Globus pallidus (tissue), 1 donor: ENCODE results near the gene TNNT2.
A peak's percentile ranks its signal among the peaks of the same experiment; 100 is the strongest.

Experiments
- DNase-seq: peaks from one replicate; pipeline ENCODE4 v3.0.0-alpha.2; 2015; ENCODE audit warnings: low spot score

TNNT2 gene

DNA sequence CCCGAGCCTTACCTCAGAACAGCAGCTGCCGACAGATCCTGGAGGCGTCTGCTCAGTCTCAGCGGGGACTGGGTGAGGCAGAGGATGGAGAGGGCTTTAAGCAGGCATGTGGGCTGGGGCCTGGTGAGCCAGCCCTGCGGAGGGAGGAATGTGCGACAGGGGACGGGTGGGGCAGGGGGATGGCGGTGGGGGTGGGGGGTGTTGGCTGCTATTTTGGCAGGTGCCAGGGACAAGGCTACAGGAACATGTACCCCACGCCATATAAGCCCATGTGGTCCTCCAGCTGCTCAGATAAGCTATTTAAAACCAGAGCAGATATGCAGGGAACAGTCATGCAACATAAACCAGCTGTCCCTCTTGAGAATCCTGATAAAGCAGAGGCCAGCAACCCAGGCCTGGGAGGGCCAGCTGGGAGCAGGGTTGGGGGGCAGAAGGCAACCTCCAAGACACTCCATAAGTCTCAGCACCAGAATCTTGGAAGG is at the start of gene TNNT2:
Gene TNNT2 (minus strand): TSS at position 70 of the 482 bp plus-strand sequence. CDS start 4,426 bp downstream, outside the sequence.
- DNase-seq, result no peak

GRCh38 chr1:201426479-201427310 is 49.2 kb upstream of the TNNT2 start:
- DNase-seq, result no peak

DNA sequence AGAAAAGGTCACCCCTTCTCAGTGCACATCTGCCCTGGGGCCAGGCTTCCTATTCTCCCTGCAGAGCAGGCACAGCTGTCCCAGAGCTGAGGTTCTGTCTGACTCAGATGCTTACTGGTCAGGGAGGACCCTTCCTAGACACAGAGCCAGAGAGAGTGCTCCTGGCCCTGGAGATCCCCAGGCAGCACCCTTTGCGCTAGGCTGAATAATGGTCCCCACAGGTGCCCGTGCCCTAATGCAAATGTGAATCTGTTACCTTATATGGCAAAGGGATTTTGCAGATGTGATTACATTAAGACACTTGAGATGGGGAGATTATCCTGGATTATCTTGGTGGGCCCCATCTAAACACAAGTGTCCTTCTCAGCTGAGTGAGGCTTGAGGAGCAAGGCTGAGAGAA is 46.7 kb upstream of the TNNT2 start:
- no peak for DNase-seq

DNA sequence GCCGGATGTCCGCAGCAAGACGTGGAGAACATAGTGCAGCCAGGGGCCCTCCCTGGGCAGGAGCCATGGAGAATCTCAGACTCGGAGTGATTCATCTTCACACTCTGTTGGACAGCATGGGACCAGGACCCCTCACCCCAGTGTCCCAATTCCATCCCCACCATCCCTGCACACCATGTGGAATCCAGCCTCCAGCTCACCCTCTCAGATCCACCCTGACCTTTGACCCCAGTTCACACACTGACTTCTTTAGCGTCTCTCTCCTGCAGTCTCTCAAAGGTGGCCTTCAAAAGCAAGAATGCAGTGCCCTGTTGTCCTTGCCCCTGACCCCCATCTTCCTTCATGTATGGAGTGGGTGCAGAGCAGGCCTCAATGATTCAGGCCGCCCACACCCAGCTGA is 46.2 kb upstream of the TNNT2 start:
- DNase-seq, result no peak

- no peak for DNase-seq
Measured at GRCh38 chr1:201422436-201423030, 45.1 kb upstream of the TNNT2 start.

DNA sequence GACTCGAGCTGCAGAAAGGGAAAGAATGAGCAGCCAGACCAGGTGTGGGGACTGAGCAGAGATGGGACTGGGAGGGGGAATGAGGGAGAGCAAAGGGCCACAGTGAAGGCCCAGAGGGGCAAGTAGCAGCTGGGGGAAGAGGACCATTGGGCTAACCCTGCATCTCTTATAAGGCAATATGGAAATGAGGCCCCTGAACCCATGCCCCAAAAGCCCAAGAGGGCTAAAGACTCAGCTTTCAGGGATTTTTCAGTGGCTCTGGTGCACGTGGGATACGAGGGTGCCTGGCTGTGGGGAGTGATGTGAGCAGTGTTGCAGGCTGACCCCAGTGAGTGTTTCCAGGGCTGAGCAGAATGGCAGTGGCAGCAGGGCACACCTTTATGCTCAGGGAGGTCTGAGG is 44.5 kb upstream of the TNNT2 start:
- DNase-seq, result no peak

- no peak for DNase-seq
Measured at GRCh38 chr1:201421041-201421440, 43.6 kb upstream of the TNNT2 start.

DNA sequence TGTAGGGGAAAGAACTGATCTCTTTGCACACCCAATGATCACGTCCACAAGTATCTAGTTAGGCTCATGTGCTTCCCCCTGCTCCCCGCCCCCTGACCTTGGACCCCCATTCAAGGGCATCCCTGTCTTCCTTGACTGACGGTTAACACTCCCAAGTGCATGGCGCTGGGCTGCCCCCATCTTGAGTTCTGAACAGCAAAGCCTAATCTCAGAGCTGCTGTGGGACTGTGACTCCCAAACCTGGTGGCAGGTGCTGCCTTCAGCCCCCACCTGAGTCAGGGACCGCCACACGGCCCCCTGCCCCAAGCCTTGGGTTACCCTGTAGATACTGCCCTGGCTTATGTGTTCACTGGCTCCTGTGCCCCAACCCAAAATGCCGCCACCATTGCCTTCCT is 43.1 kb upstream of the TNNT2 start:
- DNase-seq, result no peak

- no peak for DNase-seq
Measured at GRCh38 chr1:201419746-201420607, 42.5 kb upstream of the TNNT2 start.

DNA sequence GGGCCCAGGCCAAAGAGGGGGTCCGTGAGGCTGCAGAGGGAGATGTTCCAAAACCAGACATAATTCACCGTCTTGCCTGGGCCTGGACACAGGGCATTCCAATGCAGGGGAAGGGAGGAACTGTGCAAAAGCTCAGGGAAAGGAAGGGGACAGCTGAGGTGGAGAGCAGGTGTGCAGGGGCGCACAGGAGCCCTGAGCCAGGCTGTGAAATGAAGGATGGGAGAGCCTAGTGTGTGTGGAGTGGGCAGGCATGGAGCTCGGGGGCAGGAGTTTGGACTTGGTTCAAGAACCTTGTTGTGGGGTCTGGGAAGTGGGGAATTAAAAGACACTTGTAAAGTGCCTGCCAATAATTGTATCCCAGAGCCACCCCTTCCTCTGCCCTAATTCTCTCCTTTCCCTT is 41.8 kb upstream of the TNNT2 start:
- DNase-seq, result no peak

GRCh38 chr1:201418461-201418860 is 41.0 kb upstream of the TNNT2 start:
- no peak for DNase-seq

- DNase-seq, result no peak
Measured at GRCh38 chr1:201414051-201414738, 36.7 kb upstream of the TNNT2 start.

DNA sequence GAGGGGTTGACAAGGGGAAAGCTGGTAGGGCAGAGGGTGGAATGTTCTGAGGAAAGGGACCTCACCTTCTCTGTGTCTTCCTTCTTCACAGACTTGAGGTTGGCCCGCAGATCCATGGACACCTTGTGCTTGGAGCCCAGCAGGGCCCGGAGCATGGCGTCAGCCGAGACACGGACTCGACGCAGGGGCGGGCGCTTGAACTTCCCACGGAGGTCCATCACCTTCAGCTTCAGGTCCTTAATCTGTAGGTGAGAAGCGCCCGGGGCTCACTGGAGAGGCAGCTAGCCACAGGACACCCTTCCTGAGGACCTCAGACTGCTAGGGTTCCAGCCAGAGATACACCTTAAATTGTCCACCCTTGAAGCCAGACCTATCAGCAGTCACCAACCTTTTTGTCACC is 33.8 kb upstream of the TNNT2 start:
- no peak for DNase-seq

GRCh38 chr1:201409440-201409839 is 32.0 kb upstream of the TNNT2 start:
- DNase-seq, result no peak

- no peak for DNase-seq
Measured at GRCh38 chr1:201408834-201409200, 31.3 kb upstream of the TNNT2 start.

- peak; percentile 52 for DNase-seq
Measured at GRCh38 chr1:201408176-201408833, 30.8 kb upstream of the TNNT2 start.

- no peak for DNase-seq
Measured at GRCh38 chr1:201406831-201407406, 29.4 kb upstream of the TNNT2 start.

DNA sequence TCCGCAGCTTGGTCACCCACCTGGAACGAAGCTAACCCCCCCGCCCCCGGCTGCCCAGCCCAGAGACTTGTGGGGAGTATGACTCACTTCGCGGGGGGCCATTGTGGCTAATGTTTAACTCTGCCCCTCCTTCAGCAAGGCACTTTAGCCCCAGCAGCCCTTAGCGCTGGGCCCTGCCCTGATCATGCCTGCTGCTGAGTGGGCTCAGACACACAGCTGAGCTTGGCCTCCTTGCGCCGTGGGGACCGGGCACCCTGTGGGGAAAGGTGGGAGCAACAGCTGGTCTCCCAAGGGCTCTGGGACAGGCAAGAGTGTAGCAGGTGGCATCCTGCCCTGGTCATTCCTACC is 28.0 kb upstream of the TNNT2 start:
- no peak for DNase-seq

GRCh38 chr1:201404722-201405483 is 27.4 kb upstream of the TNNT2 start:
- no peak for DNase-seq

DNA sequence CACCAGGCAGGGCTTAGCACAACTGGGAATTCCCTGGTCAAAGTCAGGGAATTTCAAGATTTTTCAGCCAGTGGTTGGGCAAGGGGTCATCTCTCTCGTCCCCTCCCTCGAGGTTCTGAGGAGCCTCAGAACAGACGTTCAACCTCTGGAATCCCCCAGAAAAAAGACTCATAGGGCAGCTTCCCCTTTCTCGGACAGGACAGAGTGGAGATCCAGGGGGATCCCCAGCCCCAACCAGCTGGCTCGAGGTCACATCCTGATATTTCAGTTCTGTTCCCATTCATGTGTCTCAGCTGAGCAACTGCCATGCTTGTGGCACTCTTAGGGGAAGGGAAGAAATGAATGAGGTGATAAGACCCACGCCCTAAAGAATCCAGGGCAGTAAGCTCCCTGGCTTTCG is 26.6 kb upstream of the TNNT2 start:
- DNase-seq, result no peak
